Raji (cell line): ENCODE results near the gene MYH9.

Experiments used
- POLR2A ChIP-seq: IDR thresholded peaks from 2 replicates; pipeline ENCODE4 v1.6.1; 2011; ENCODE audit warnings: low read depth, low read length, control low read depth; ENCODE audit not compliant: insufficient read depth

Gene MYH9

DNA sequence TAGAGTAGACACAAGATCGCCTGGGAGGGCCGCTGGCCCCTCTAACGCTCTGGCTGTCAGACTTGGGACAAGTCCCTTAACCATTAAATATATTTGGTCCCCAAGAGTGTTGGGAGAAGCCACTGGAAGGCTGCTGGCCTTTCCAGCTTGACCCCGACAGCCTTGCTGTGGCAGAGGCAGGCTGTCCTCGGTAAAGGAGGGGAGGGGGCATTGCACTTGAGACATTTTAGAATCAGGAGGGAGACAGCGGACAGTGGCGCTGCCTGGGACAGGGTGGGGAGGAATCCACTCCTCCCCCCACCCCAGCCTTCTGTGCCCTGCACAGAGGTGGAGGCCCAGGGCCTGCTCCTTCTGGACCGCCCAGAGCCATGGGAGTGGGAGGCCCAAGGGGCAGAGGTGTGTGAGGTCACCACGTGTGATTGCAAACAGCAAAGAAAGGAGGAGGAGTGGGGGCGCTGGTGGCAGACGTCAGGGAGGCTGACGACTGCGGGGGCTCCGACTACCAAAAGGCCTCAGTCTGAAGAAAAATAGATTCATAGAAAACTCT is 105.9 kb downstream of the MYH9 start:
- TF ChIP-seq POLR2A = no peak

- no peak for TF ChIP-seq POLR2A
Measured at GRCh38 chr22:36280379-36280778, 107.4 kb downstream of the MYH9 start.

- no peak for TF ChIP-seq POLR2A
Measured at GRCh38 chr22:36279219-36279666, 108.5 kb downstream of the MYH9 start.

DNA sequence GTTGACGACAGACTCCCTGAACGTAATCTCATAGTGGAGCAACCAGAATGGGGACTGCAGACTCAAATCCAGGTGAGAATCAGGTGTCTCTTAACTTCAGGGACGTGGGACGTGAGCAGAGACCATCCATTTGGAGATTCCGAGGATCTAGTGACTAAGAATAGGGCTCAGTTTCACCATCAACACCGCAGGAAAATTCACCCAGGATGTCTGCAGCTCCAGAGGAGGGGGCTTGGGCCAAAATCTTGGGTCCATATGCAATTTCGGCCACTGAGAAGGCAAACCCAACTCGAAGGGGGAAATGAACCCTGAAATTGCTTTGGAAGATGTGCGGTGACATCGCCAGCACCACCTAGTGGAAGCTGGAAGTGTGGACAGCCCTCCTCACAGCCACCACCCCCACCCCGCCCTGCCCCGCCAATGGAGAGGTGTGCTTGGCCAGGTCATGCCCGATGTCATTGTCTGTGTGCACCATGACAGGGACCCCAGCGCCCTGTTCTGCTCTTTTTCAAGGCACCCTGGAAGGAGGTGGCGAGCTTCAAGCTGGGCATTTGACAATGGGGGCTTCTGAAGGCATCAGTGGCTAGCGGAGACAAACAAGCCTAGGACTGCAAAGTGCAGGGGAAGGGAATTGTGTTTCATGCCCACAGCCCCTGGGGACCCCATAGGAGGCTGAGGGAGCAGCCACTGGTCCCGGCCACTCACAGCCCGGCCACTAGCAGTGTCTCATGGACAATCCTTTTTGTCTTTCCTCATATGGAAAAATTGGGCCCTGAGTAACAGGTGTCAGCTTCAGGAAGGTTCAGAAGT is 110.1 kb downstream of the MYH9 start:
- no peak for TF ChIP-seq POLR2A

DNA sequence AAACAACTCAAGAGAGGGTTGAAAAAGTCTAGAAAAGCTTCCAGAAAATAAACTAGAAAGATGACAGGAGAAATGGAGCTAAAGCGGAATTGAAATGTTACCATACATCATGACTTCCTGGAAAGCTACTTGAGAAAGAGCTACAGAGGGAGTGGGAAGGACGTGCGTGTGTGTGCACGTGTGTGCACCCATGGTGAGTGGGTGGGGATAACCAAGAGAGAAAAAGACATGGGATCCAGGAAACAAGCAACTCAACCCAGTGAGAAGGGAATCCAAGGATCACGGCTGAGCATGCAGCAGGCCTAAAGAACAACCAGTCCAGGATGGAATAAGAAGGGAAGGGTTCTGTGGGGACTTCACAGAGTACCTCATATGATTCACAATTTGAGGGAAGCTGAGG is 113.2 kb downstream of the MYH9 start:
- no peak for TF ChIP-seq POLR2A

DNA sequence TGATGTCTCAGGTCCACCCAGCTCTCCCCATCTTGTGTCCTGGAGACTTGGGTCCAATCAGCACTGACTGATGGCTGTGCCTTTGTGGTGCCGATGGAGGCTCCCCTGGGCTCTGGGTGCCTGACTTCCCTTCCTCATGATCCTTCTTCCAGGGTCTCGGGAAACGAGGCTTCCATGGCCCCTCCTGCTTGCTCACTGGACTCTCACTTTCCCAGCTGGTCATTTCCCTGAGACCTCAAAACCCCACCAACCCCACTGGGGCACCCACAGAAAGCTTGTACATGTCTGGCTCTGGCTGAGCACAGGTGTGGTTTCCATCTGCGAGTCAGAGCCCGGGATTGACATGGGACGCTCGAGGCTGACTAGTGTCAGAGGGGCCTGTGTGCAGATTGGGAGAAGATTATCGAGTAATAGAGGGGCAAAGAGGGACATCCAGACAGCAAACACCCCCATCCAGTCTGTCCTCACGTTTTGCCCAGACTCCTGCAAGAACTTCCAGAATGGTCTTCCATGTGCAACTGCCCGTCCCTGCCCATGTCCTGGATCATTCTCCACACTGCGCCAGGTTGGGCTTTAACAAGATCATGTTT is 119.8 kb downstream of the MYH9 start:
- TF ChIP-seq POLR2A = no peak

DNA sequence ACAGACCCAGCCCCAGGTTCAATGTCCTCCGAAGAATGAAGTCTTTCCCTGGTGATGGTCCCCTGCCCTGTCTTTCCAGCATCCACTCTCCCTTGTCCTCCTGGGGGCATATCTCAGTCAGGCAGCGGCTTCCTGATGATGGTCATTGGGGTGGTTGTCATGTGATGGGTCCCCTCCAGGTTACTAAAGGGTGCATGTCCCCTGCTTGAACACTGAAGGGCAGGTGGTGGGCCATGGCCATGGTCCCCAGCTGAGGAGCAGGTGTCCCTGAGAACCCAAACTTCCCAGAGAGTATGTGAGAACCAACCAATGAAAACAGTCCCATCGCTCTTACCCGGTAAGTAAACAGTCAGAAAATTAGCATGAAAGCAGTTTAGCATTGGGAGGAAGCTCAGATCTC is 120.7 kb downstream of the MYH9 start:
- no peak for TF ChIP-seq POLR2A

DNA sequence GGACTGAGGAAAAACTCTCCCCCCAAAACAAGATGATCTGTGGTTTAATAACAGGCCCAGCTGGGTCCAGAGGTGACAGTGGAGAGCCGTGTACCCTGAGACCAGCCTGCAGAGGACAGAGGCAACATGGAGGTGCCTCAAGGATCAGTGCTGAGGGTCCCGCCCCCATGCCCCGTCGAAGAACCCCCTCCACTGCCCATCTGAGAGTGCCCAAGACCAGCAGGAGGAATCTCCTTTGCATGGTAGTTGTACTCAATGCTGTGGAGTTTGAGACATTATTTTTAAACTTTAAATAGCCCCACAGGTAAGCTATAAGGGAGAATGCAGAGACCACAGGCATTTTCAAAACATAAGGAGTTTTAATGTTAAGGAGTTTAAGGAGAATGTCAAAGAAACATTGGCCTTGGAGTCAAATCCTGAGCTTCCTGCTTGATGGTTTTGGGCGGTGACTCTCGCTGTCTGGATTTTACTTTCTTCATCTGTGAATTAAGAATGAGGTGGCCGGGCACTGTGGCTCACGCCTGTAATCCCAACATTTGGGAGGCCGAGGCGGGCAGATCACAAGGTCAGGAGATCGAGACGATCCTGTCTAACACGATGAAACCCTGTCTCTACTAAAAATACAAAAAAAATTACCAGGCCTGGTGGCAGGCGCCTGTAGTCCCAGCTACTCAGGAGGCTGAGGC is 128.0 kb downstream of the MYH9 start:
- TF ChIP-seq POLR2A = no peak

DNA sequence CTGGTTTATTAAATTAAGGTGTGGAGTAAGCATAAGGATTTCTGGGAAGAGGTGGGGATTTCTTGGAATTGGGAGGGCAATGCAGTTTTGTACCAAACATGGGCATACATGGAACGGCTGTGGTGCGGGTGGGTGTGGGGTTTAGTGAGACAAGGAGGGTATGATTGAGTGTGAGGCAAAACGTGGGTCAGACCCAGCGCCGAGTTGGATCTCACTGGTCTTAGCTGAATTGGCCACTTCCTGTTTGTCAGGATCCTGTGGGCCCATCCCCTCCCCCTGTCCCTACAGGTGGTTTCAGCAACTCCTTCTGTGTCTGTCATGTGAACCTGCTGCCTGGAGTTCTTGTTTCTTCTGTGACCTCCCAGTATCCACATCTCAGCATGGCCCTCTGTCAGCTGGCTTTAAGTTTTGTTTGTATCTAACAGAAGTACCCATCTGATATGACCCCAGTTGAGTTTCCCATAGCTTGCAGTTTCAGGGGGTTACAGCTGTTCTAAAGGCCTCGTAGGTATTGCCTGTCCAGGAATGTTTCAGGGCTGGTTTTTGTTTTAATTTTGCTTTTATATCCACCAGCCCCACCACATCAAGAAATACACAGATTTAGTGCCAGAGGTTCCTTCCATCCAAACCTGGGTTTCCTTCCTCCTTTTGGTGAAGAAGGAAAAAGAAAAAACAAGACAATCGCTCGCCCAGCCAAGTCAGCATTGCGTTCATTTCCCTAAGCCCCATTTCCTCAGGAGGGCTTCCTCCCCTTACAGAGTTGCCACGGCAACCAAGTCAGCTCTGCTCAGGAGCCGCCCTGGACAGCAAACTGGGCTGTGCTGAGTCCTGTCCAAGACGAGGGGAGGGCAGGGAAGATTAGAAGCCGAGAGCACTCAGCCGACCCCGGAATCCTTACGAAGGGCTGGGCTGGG is 128.8 kb downstream of the MYH9 start:
- no peak for TF ChIP-seq POLR2A

DNA sequence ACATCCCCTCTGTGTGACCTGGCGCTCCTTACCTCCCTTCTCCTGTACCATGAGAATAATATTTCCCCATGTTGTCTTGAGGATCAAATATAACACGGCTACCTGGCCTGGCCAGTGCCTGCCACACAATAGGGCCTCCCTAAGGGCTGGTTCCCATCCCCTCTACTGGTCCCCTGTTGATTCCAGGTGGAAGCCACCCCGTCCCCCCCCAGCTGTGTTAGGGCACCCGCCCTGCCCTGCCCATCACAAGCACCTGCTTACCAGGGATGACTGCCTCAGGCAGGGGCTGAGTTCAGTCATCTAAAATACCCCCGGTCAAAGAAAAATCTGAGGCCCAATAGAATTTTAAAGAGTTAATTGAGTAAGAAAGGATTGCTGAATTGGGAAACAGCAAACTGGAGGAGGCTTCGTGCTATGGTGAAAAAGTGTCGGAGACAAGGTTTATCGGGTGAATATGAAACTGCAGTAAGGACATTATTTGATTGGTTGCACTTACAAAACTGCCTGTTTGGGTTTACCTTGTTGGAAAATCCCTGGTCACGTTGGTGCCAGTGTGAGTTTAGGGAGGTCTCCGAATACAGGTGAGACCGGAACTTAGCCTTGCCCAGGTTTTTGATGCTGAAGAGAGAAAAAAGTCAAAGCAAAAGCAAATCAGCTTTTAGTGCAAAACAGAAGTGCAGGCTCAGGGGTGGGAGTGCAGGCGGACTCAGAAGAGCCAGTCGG is 129.7 kb downstream of the MYH9 start:
- no peak for TF ChIP-seq POLR2A

GRCh38 chr22:36257308-36257707 is 130.5 kb downstream of the MYH9 start:
- TF ChIP-seq POLR2A = no peak

DNA sequence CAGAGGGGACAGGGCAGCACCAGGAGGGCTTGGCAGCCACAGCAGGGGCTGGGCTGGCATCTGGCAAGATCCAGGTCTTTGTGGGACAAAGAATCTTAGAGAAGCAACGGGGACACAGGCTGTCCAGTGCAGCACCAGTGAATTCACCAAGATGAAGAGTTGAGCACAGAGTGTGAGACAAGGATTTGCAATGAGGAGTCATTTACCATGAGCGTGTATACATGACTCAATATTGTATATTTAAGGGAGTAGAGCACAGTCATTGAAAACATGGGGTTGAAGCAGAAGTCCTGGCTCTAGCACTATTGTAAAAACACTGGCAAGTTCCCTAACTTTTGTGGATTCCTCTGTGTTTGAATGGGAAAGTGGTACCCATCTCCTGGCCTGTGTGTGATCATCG is 131.3 kb downstream of the MYH9 start:
- no peak for TF ChIP-seq POLR2A

DNA sequence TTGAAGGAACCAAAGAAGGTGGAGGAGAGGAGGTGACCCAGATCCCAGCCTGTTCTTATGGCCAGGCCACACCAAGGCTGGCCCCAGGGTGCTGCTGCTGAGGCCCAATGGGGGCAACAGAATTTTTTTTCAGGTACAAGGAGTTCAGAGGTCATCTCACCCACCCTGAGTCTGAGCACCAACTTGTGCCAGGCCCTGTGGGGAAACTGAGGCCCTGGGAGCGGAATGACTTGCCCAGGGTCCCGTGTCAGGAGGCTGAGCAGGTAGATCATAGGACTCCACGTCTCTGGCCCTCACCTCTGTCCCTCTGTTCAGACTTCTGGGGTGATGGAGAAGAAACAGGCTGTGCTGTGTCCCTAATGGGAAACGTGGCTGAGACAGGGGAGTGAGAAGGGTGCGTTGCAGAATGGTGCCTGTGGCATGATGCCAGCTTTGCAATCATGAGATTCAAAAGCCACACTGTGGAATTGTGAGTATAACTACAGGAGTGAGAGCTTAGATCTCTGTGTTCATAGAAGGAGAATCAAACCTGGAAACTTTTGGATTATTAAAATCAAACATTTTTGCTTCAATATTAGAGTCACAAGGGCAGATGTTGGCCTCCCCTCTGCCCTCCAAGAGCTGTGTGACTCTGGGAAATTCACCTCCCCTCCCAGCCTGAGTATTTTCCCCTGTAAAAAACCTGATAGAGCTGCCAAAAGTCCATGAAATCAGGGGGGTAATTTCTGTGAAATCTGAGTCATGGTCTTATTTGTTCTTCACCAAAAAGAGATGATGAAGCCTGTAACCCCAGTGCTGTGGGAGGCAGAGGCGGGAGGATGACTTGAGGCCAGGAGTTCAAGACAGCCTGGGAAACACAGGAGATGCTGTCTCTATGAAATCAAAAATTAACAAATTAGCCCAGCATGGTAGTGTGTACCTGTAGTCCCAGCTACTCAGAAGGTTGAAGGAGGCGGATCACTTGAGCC is 134.0 kb downstream of the MYH9 start:
- no peak for TF ChIP-seq POLR2A
